ENCODE measurements around the gene PDZRN3.

The PDZRN3 gene

GRCh38 chr3:73448041-73448440 lies 176.7 kb downstream of the PDZRN3 start:
- FAIRE-seq: no peak

- no peak for FAIRE-seq
These were observed 177.6 kb downstream of the PDZRN3 start for GRCh38 chr3:73447111-73447510.

- FAIRE-seq: no peak
These were observed 178.2 kb downstream of the PDZRN3 start for GRCh38 chr3:73446467-73447110.

- no peak for FAIRE-seq
These were observed 181.9 kb downstream of the PDZRN3 start for GRCh38 chr3:73442886-73443285.

GRCh38 chr3:73442152-73442551 lies 182.6 kb downstream of the PDZRN3 start:
- no peak for FAIRE-seq

GRCh38 chr3:73437828-73438227 lies 186.9 kb downstream of the PDZRN3 start:
- no peak for FAIRE-seq

- no peak for FAIRE-seq
These were observed 189.7 kb downstream of the PDZRN3 start for GRCh38 chr3:73435055-73435454.

GRCh38 chr3:73433687-73434086 lies 191.1 kb downstream of the PDZRN3 start:
- no peak for FAIRE-seq

- no peak for FAIRE-seq
These were observed 191.7 kb downstream of the PDZRN3 start for GRCh38 chr3:73433079-73433478.

- FAIRE-seq: no peak
These were observed 192.1 kb downstream of the PDZRN3 start for GRCh38 chr3:73432706-73433032.

GRCh38 chr3:73432023-73432705 lies 192.6 kb downstream of the PDZRN3 start:
- peak; percentile 54 for FAIRE-seq

- no peak for FAIRE-seq
These were observed 193.4 kb downstream of the PDZRN3 start for GRCh38 chr3:73431183-73431900.

GRCh38 chr3:73427048-73427706 lies 197.6 kb downstream of the PDZRN3 start:
- no peak for FAIRE-seq

- no peak for FAIRE-seq
These were observed 198.1 kb downstream of the PDZRN3 start for GRCh38 chr3:73426606-73427005.

- FAIRE-seq: peak; percentile 100
These were observed 201.6 kb downstream of the PDZRN3 start for GRCh38 chr3:73423116-73423515.

GRCh38 chr3:73422571-73422970 lies 202.2 kb downstream of the PDZRN3 start:
- peak; percentile 84 for FAIRE-seq

- FAIRE-seq: no peak
These were observed 204.8 kb downstream of the PDZRN3 start for GRCh38 chr3:73419942-73420341.

- FAIRE-seq: peak; percentile 35
These were observed 205.4 kb downstream of the PDZRN3 start for GRCh38 chr3:73419179-73419803.

- no peak for FAIRE-seq
These were observed 206.1 kb downstream of the PDZRN3 start for GRCh38 chr3:73418681-73419080.

GRCh38 chr3:73415118-73415517 lies 209.6 kb downstream of the PDZRN3 start:
- no peak for FAIRE-seq

GRCh38 chr3:73413619-73414018 lies 211.1 kb downstream of the PDZRN3 start:
- FAIRE-seq: no peak

GRCh38 chr3:73411993-73412392 lies 212.7 kb downstream of the PDZRN3 start:
- no peak for FAIRE-seq

GRCh38 chr3:73411545-73411944 lies 213.2 kb downstream of the PDZRN3 start:
- no peak for FAIRE-seq

All from endometrium (tissue), 2 donors.